Breast epithelium (tissue), 3 donors: ENCODE results near the gene RGPD6.
"Not testable (repeated sequence)": the region's sequence is repeated elsewhere in the genome, so short reads cannot be mapped to it uniquely, and the experiment has no call there.

ENCODE experiments used
- CTCF ChIP-seq, 3 donors: fragments of 450-650 bp; IDR thresholded peaks; one replicate each; pipeline ENCODE4 v1.5.1; 2016 to 2017; ENCODE audit warnings: antibody characterized with exemption in 3 of 3, mild to moderate bottlenecking in 3 of 3, moderate library complexity in 3 of 3
- POLR2A ChIP-seq: fragments of 450-650 bp; IDR thresholded peaks from one replicate; pipeline ENCODE4 v1.6.1; 2016; ENCODE audit warnings: antibody characterized with exemption, mild to moderate bottlenecking, moderate library complexity
- POLR2AphosphoS5 ChIP-seq, 3 donors: sonication (generic); formaldehyde crosslinking; IDR thresholded peaks; one replicate each; pipeline ENCODE4 v1.6.1; 2017; ENCODE audit warnings: antibody characterized with exemption in 3 of 3

GRCh38 chr2:110473059-110473358 is 104.0 kb downstream of the RGPD6 start:
- TF ChIP-seq CTCF (IDR thresholded peaks at IDR 0.05); POLR2A; POLR2AphosphoS5 (IDR thresholded peaks at IDR 0.05): not testable (repeated sequence)
